ENCODE data around the gene GPR34. TPM values are rescaled to one million over a fixed set of nuclear protein-coding genes. Genes with fewer than 3 reads are reported as not detected.

GPR34 gene
- total and polyA plus RNA-seq, 9 of the 15 experiments (the other 6 are each of a cell fraction or from before 2014, with no cell fraction given): 0.13 TPM; not detected in 8

DNA sequence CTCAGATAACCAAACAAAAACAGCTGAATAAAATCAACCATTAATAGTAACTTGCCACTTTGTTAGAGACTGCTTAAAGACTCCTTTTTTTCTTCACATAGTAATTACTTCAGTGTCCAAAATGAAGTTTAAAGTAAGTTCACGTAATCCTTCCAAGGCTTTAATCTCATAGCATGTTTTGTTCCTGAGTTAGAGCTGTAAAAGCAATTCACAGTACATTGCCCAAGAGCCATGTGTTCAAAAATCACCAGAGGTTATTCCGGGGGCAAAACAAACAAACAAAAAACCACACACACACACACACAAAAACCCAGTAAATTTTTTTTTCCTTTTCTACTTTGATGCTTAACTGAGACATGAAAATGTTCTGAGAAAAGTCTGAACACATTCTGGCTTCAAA is 41.3 kb downstream of the GPR34 start:
- in situ Hi-C loops (cut with MboI): no loop called here
- no peak for FAIRE-seq
- no peak for ATAC-seq
- no peaks in the 10 kb centered on the region for H3K27me3 ChIP-seq (ENCODE audit: control insufficient read depth in 2 of 2, insufficient read depth in 2 of 2, low read length in 2 of 2)
- no peak overlapping the region for H3K4me2 ChIP-seq (ENCODE audit: insufficient read depth, low read length)
- H3K9me1 ChIP-seq (ENCODE audit: control insufficient read depth, insufficient read depth, low read length): no peaks in the 10 kb centered on the region
- no peaks in the 10 kb centered on the region for H3K4me1 ChIP-seq (replicated peaks in 1 of 2; ENCODE audit: control insufficient read depth in 2 of 2, insufficient read depth in 2 of 2, low read length in 2 of 2)
- POLR2A ChIA-PET: interaction anchor here (0.6 to 0.9 kb wide), 2 partner anchors 29 to 187 kb away, joined by 3 to 5 read pairs; no protein-coding TSS in a partner anchor
- CTCF ChIA-PET (ENCODE audit: low intra/inter-chr PET ratio): no interaction called here
- no peak overlapping the region for H3K27ac ChIP-seq (ENCODE audit: extremely low read depth, low read depth, low read length)
- H3K36me3 ChIP-seq (ENCODE audit: control insufficient read depth, insufficient read depth, low read length): no peaks in the 10 kb centered on the region
- no TSS peak for BruUV-seq (replicated peaks)
- no peak for DNase-seq (ENCODE audit: extremely low read depth in 1 of 4, low spot score in 3 of 4)
- H3K9me3 ChIP-seq (replicated peaks; ENCODE audit: control insufficient read depth, insufficient read depth, low read depth, low read length): no peaks in the 10 kb centered on the region
- intact Hi-C loops (cut with micrococcal nuclease): no loop called here
- TF ChIP-seq RFX1 (IDR thresholded peaks at IDR 0.05): no peak
- no peak for TF ChIP-seq PCBP2 (IDR thresholded peaks at IDR 0.05; ENCODE audit: low read depth, low read length, poor library complexity, severe bottlenecking)
- no peak for TF ChIP-seq ZNF121 (CRISPR knock-in tag; conservative IDR thresholded peaks at IDR 0.05)
- TF ChIP-seq MBD2 (IDR thresholded peaks at IDR 0.05; ENCODE audit: borderline replicate concordance, low read depth): no peak
- no peak for TF ChIP-seq ZNF77 (CRISPR knock-in tag; IDR thresholded peaks at IDR 0.05)
- TF ChIP-seq IRF2 (CRISPR knock-in tag; IDR thresholded peaks at IDR 0.05): no peak
- no peaks in the 10 kb centered on the region for H3K79me2 ChIP-seq (ENCODE audit: control insufficient read depth, insufficient read depth, low read length)
- H3K4me3 ChIP-seq: no peak overlapping the region
- H4K20me1 ChIP-seq (replicated peaks; ENCODE audit: control insufficient read depth, insufficient read depth, low read length): no peaks in the 10 kb centered on the region
- no peak overlapping the region for H3K9ac ChIP-seq (ENCODE audit: insufficient read depth in 1 of 2, low read depth in 2 of 2, low read length in 2 of 2)
- WGBS (ENCODE audit: insufficient coverage, low coverage, missing lambda C conversion rate): 26% methylated on average over 2 of the region's 2 CpGs
- no peak overlapping the region for H2AFZ ChIP-seq (ENCODE audit: low read depth, low read length)

- no peak overlapping the region for H3K4me3 ChIP-seq
- in situ Hi-C loops (cut with MboI): no loop called here
- no peak overlapping the region for H2AFZ ChIP-seq (ENCODE audit: low read depth, low read length)
- no peaks in the 10 kb centered on the region for H3K9me3 ChIP-seq (replicated peaks; ENCODE audit: control insufficient read depth, insufficient read depth, low read depth, low read length)
- POLR2A ChIA-PET: no interaction called here
- ATAC-seq: no peak
- CTCF ChIA-PET (ENCODE audit: low intra/inter-chr PET ratio): no interaction called here
- no peaks in the 10 kb centered on the region for H3K9me1 ChIP-seq (ENCODE audit: control insufficient read depth, insufficient read depth, low read length)
- H3K27ac ChIP-seq (ENCODE audit: extremely low read depth, low read depth, low read length): no peak overlapping the region
- peaks cover 0 to 5% of the 10 kb centered on the region in 2 experiments; a peak in 1 of 5 replicates for H3K4me1 ChIP-seq (replicated peaks in 1 of 2; ENCODE audit: control insufficient read depth in 2 of 2, insufficient read depth in 2 of 2, low read length in 2 of 2)
- no peak for DNase-seq (ENCODE audit: extremely low read depth in 1 of 4, low spot score in 3 of 4)
- no TSS peak for BruUV-seq (replicated peaks)
- H3K9ac ChIP-seq (ENCODE audit: insufficient read depth in 1 of 2, low read depth in 2 of 2, low read length in 2 of 2): no peak overlapping the region
- no peak for FAIRE-seq
- H4K20me1 ChIP-seq (replicated peaks; ENCODE audit: control insufficient read depth, insufficient read depth, low read length): no peaks in the 10 kb centered on the region
- intact Hi-C loops (cut with micrococcal nuclease): no loop called here
- 28% methylated on average over 2 of the region's 2 CpGs for WGBS (ENCODE audit: insufficient coverage, low coverage, missing lambda C conversion rate)
- no peaks in the 10 kb centered on the region for H3K27me3 ChIP-seq (ENCODE audit: control insufficient read depth in 2 of 2, insufficient read depth in 2 of 2, low read length in 2 of 2)
- no peak overlapping the region for H3K4me2 ChIP-seq (ENCODE audit: insufficient read depth, low read length)
- no peaks in the 10 kb centered on the region for H3K36me3 ChIP-seq (ENCODE audit: control insufficient read depth, insufficient read depth, low read length)
- H3K79me2 ChIP-seq (ENCODE audit: control insufficient read depth, insufficient read depth, low read length): no peaks in the 10 kb centered on the region
- TF ChIP-seq TEAD2 (tag; IDR thresholded peaks at IDR 0.05): no peak
- TF ChIP-seq FOS (IDR thresholded peaks at IDR 0.05; ENCODE audit: extremely low read depth, insufficient read length): no peak
- no peak for TF ChIP-seq YBX1 (IDR thresholded peaks at IDR 0.05)
- TF ChIP-seq ASH1L (IDR thresholded peaks at IDR 0.05; ENCODE audit: borderline replicate concordance, low read depth, partially characterized antibody): no peak
- no peak for TF ChIP-seq SPI1 (IDR thresholded peaks at IDR 0.05; ENCODE audit: borderline replicate concordance, low read depth, low read length)
- TF ChIP-seq ZNF282 (CRISPR knock-in tag; IDR thresholded peaks at IDR 0.05): no peak
- TF ChIP-seq KHSRP (IDR thresholded peaks at IDR 0.05): no peak
- TF ChIP-seq AFF4 (CRISPR knock-in tag; IDR thresholded peaks at IDR 0.05): no peak
- no peak for TF ChIP-seq PTBP1 (IDR thresholded peaks at IDR 0.05; ENCODE audit: low read depth, low read length)
Measured at GRCh38 chrX:41732260-41732659, 43.5 kb downstream of the GPR34 start.

All from K562 (cell line).